GM21825 (cell line): ENCODE results near the gene HMGB2.

Experiments
- ATAC-seq: cut with Tn5 transposase; IDR thresholded peaks from one replicate; pipeline ENCODE4 v1.9.1; 2021; ENCODE audit warnings: mild to moderate bottlenecking, moderate library complexity; ENCODE audit not compliant: unreplicated experiment

HMGB2 gene

GRCh38 chr4:173288698-173289352, 45.3 kb downstream of the HMGB2 start:
- no peak for ATAC-seq

DNA sequence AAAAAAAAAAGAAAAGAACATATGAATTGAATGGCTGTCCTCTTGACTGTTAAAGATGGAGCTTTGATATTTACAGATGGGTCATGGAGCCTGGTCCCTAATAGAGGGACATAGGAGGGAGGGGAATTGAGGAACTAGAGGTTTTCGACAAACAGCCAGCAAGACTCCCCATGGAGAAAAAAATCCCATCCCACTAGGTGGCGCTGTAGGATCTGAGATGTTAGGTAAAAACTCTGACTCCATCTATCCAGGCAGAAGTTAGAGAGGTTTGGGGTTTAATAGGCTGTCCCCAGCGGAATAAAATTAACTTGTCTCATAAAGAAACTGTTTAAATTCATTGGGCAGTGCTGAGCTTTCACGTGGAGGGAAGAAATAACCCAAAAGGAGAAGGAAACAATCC, 45.9 kb downstream of the HMGB2 start:
- peak; percentile 64 for ATAC-seq

DNA sequence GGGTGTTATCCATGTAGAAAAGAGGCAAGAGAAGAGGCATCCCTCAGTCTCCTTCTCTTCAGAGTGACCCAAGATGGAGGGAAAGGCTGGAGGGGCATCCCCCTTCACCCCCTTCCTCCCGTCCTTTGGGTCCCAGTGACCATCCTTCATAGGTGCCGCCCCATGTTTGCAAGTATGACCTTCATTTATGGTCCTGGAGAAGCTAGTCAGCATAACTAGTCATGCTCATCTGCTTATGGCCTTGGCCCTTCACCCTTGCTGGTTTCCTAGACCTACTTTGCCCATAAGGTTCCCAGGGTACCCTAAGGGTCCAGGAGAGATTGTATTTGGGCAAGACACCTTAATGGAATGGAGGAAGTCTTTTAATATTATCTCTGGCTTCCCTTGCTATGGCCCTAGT, 46.7 kb downstream of the HMGB2 start:
- no peak for ATAC-seq

GRCh38 chr4:173284463-173284862, 49.7 kb downstream of the HMGB2 start:
- ATAC-seq = no peak

- no peak for ATAC-seq
These were observed 51.5 kb downstream of the HMGB2 start for GRCh38 chr4:173282626-173283025.

- ATAC-seq = peak; percentile 14
These were observed 51.9 kb downstream of the HMGB2 start for GRCh38 chr4:173282256-173282562.

DNA sequence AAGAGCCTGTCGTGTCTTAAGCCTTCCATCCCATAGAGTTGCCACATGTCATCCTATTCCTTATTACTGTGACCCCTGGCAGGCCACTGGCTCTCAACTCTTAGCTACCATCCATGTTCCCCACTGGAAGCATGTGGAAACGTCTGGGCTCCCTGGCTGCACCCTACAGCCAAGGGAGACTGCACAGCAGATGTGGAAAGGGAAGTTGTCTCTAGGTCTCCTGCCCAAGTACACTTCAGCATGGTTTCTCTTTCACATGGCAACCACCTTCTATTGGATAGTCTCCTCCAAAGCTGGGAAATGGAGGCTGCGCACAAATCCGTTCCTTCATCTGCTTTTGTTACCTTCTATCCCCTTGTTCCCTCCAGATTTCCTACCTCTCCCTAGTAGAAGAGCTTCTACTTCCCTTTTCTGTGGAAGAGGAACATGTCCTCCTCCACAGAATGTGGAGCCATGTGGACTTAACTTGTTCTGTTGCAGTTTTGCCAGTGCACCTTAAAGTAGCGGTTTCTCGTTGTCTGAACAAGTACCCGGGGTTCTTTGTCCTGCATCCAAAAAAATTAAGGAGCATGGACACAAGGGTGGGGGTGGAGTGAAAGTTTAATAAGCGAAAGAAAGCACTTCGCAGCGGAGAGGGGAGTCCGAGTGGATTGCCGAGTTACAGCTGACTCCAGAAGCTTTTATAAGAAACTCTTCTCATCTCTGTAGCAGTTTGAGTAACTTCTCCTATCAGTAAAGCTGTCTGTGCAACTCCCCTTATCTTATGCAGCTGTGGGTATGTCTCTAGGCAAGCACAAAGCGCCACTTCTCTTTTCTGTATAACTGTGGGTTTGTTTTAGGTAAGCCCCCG, 52.5 kb downstream of the HMGB2 start:
- peak; percentile 58 for ATAC-seq
